ENCODE measurements around the gene FNIP1. TPM values are rescaled to one million over a fixed set of nuclear protein-coding genes. Genes with fewer than 3 reads are reported as not detected.

The FNIP1 gene
- total RNA-seq, 3 donors from 2014 or later (not counting 1 experiment from before 2014, with no cell fraction given): 49.6 to 54.6 (median 50.8) TPM

- Mint-ChIP-seq H3K36me3 (peaks cover 10% of the 10 kb centered on the region), H3K4me1 (no peaks in the 10 kb centered on the region), H3K27me3 (ENCODE audit: low read depth in 2 of 2) (no peaks in the 10 kb centered on the region), H3K9me3 (no peaks in the 10 kb centered on the region), H3K27ac (peak overlapping the region; percentile 0 to 74), H3K4me3 (no peak overlapping the region)
- Histone ChIP-seq H3K4me3 (ENCODE audit: low read length) (no peak overlapping the region), H3K9me3 (ENCODE audit: control insufficient read depth, insufficient read depth, low read length) (no peaks in the 10 kb centered on the region), H3K27ac (ENCODE audit: low read length) (no peak overlapping the region), H3K27me3 (ENCODE audit: control insufficient read depth, insufficient read depth, low read length) (no peaks in the 10 kb centered on the region), H3K36me3 (ENCODE audit: control insufficient read depth, insufficient read depth, low read length) (peaks cover 60% of the 10 kb centered on the region), H3K4me1 (ENCODE audit: control insufficient read depth, insufficient read depth, low read length) (no peaks in the 10 kb centered on the region)
- WGBS (ENCODE audit: insufficient coverage): 92% methylated on average over 6 of the region's 6 CpGs
- ATAC-seq (no peak), DNase-seq (no peak)
- no peak for TF ChIP-seq CTCF (IDR thresholded peaks at IDR 0.05)
- intact Hi-C loops (cut with micrococcal nuclease): no loop called here
Observed at GRCh38 chr5:131672776-131673175, 124.0 kb downstream of the FNIP1 start.

- no peaks in the 10 kb centered on the region for H3K27me3 Mint-ChIP-seq (ENCODE audit: low read depth in 2 of 2)
- H3K36me3 ChIP-seq (ENCODE audit: control insufficient read depth, insufficient read depth, low read length): peaks cover 53% of the 10 kb centered on the region
- no peak overlapping the region for H3K4me3 Mint-ChIP-seq
- H3K4me3 ChIP-seq (ENCODE audit: low read length): no peak overlapping the region
- WGBS (ENCODE audit: insufficient coverage): 95% methylated on average over 2 of the region's 2 CpGs
- ATAC-seq: no peak
- H3K27me3 ChIP-seq (ENCODE audit: control insufficient read depth, insufficient read depth, low read length): no peaks in the 10 kb centered on the region
- no peaks in the 10 kb centered on the region for H3K9me3 Mint-ChIP-seq
- no peak for TF ChIP-seq CTCF (IDR thresholded peaks at IDR 0.05)
- intact Hi-C loops (cut with micrococcal nuclease): no loop called here
- no peak for DNase-seq
- peak overlapping the region; percentile 55 to 74 for H3K27ac Mint-ChIP-seq
- peaks cover 3% of the 10 kb centered on the region for H3K36me3 Mint-ChIP-seq
- no peak overlapping the region for H3K27ac ChIP-seq (ENCODE audit: low read length)
- H3K9me3 ChIP-seq (ENCODE audit: control insufficient read depth, insufficient read depth, low read length): no peaks in the 10 kb centered on the region
- H3K4me1 Mint-ChIP-seq: no peaks in the 10 kb centered on the region
- H3K4me1 ChIP-seq (ENCODE audit: control insufficient read depth, insufficient read depth, low read length): no peaks in the 10 kb centered on the region
Observed at GRCh38 chr5:131671994-131672655, 124.7 kb downstream of the FNIP1 start.

GRCh38 chr5:131671409-131671808 lies 125.4 kb downstream of the FNIP1 start:
- TF ChIP-seq CTCF (IDR thresholded peaks at IDR 0.05): no peak
- Histone ChIP-seq H3K36me3 (ENCODE audit: control insufficient read depth, insufficient read depth, low read length) (peaks cover 50% of the 10 kb centered on the region), H3K9me3 (ENCODE audit: control insufficient read depth, insufficient read depth, low read length) (no peaks in the 10 kb centered on the region), H3K27ac (ENCODE audit: low read length) (no peak overlapping the region), H3K4me3 (ENCODE audit: low read length) (no peak overlapping the region), H3K27me3 (ENCODE audit: control insufficient read depth, insufficient read depth, low read length) (no peaks in the 10 kb centered on the region), H3K4me1 (ENCODE audit: control insufficient read depth, insufficient read depth, low read length) (no peaks in the 10 kb centered on the region)
- Mint-ChIP-seq H3K27me3 (ENCODE audit: low read depth in 2 of 2) (no peaks in the 10 kb centered on the region), H3K4me3 (no peak overlapping the region), H3K9me3 (no peaks in the 10 kb centered on the region), H3K36me3 (no peaks in the 10 kb centered on the region), H3K27ac (peak overlapping the region; percentile 41 to 55), H3K4me1 (no peaks in the 10 kb centered on the region)
- no peak for ATAC-seq
- intact Hi-C loops (cut with micrococcal nuclease): no loop called here
- DNase-seq: no peak

- DNase-seq (no peak), ATAC-seq (no peak)
- intact Hi-C loops (cut with micrococcal nuclease): no loop called here
- no peaks in the 10 kb centered on the region for H3K9me3 Mint-ChIP-seq
- H3K27me3 Mint-ChIP-seq (ENCODE audit: low read depth in 2 of 2): no peaks in the 10 kb centered on the region
- TF ChIP-seq CTCF (IDR thresholded peaks at IDR 0.05): no peak
- H3K4me3 ChIP-seq (ENCODE audit: low read length): no peak overlapping the region
- H3K4me3 Mint-ChIP-seq: no peak overlapping the region
- H3K27ac Mint-ChIP-seq: no peak overlapping the region
- H3K4me1 ChIP-seq (ENCODE audit: control insufficient read depth, insufficient read depth, low read length): no peaks in the 10 kb centered on the region
- no peaks in the 10 kb centered on the region for H3K4me1 Mint-ChIP-seq
- H3K9me3 ChIP-seq (ENCODE audit: control insufficient read depth, insufficient read depth, low read length): no peaks in the 10 kb centered on the region
- WGBS (ENCODE audit: insufficient coverage): 91% methylated on average over 1 of the region's 1 CpG
- H3K27ac ChIP-seq (ENCODE audit: low read length): no peak overlapping the region
- H3K27me3 ChIP-seq (ENCODE audit: control insufficient read depth, insufficient read depth, low read length): no peaks in the 10 kb centered on the region
- H3K36me3 ChIP-seq (ENCODE audit: control insufficient read depth, insufficient read depth, low read length): peaks cover 25% of the 10 kb centered on the region
- H3K36me3 Mint-ChIP-seq: peaks cover 19% of the 10 kb centered on the region
Observed at GRCh38 chr5:131664929-131665328, 131.9 kb downstream of the FNIP1 start.

All from natural killer cell (primary cell).